ENCODE measurements around the gene TRIO. TPM values are rescaled to one million over a fixed set of nuclear protein-coding genes. Genes with fewer than 3 reads are reported as not detected.

The TRIO gene
- total and polyA plus RNA-seq, 2 of the 8 experiments (the other 6 are each of a cell fraction or from before 2014, with no cell fraction given) = 35.1 to 69.1 TPM

- TF ChIP-seq CTCF (IDR thresholded peaks at IDR 0.05; ENCODE audit: control extremely low read depth in 1 of 3, insufficient read depth in 1 of 3, low read depth in 1 of 3, low read length in 3 of 3) = no peak
Measured at GRCh38 chr5:14298126-14298847, 155.1 kb downstream of the TRIO start (continued).
